ENCODE data around the gene DIP2A.
"Not testable (repeated sequence)": the region's sequence is repeated elsewhere in the genome, so short reads cannot be mapped to it uniquely, and the experiment has no call there.

DIP2A gene

GRCh38 chr21:46482846-46483231 lies 24.1 kb downstream of the DIP2A start:
- no peak for DNase-seq

GRCh38 chr21:46483300-46484295 lies 24.9 kb downstream of the DIP2A start:
- DNase-seq = no peak

- DNase-seq = no peak
Observed at GRCh38 chr21:46486481-46487126, 27.9 kb downstream of the DIP2A start.

GRCh38 chr21:46489162-46489663 lies 30.5 kb downstream of the DIP2A start:
- no peak for DNase-seq

DNA sequence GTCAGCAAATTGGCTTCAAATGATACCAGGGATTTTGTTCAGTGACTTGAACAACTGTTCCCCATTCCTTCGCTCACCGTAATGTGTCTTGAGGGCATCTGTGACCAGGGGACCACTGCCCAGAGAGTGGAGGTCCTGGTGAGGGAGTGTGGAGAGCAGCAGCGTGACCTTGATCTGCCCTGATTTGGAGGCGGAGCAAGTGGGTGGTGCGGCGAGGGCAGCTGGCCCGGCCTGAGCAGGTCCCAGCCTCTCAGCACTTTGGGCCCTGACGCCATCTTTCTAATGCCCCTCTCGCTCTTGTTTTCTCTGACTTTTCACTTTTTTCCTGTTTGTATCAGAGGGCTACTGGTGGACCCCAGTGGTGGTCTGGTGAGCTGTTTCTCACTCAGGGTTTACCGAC lies 31.1 kb downstream of the DIP2A start:
- DNase-seq = no peak

DNA sequence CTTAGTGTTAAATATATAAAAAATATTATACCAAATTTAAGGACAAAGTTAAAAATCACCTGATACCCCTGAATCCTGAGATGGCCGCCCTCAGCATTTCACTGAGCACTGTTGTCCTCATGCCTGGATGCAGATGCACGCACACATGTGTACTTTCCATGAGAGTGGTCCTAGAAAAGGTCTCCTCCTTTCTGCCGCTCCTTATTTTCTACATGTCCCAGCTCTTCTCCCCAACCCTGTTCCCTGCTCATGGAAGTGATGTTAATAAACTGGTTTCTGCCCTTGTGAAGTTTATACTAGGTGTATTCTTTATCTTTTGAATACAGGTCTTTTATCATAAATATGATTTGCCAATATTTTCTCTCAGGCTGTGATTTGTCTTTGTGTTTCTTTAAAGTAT lies 32.9 kb downstream of the DIP2A start:
- DNase-seq = no peak

DNA sequence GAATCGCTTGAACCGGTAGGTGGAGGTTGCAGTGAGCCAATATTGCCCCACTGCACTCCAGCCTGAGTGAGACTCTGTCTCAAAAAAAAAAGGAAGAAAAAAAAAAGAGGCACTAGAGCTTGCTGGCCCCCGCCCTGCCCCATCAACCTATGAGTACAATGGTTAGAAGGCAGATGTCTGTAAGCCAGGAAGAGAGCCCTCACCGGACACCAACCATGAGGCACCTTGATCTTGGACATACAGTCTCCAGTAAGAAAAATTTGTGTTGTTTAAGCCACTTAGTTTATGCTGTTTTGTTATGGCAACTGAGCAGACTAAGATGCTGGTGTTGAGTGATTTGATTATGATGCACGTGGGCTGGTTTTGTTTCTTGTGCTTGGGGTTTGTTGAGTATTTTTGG lies 34.2 kb downstream of the DIP2A start:
- no peak for DNase-seq

- no peak for DNase-seq
Observed at GRCh38 chr21:46493828-46494227, 35.1 kb downstream of the DIP2A start.

DNA sequence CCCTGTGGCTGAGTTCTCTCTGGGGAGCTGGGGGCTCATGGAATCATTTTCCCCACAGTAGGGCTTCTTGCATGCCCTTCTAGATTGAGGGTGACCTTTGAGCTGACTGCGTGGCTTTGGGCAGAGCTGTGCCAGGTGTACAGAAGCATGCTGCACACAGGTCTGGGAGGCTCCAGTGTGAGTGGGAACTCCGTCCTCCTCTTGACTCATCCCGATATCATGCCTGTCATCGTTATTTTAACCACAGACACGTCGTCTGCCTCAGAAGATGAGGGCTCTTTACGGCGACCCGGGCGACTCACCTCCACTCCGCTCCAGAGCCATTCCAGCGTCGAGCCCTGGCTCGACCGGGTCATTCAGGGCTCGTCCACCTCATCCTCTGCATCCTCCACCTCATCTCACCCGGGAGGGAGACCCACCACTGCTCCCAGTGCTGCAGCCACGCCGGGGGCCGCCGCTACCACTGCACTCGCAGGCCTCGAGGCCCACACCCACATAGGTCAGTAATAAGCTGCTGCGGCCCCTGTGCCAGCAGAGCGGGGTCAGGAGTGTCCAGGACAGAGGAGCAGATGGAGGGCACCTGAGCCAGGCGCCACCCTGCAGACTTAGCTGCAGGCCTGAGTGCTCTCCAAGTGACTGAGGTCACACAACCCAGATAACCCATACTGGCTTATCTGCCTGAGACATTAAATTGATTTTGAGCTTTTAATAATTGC lies 39.8 kb downstream of the DIP2A start:
- DNase-seq = no peak

DNA sequence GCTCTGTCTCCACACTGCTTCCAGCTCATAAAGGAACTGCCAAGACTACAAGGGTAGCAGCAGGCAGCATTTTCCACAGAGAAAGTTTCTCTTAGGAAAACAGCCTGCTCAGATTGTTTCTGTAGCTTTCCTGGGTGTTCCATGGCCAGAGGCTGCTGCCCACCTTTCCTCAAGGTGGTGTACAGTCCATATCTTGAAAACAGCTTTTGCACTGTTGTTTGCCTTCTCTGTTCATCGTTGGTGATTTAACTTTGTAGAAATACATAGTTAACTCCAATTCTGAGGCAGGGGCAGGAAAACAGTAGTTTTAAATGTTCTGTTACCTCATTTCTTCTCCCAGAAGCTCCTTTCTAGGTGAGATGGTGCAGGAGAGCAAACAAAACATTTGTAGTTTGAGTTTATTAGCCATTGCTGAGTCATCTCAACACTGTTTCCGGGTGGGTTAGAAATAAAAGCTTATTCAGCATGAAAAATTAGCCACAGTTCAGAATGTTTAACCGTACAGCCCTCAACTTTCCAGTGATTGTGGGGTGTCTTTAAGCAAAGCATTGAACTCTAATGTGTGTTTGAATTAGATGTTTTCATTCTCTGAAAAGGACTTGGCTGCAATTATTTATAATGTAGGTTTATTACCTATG lies 41.7 kb downstream of the DIP2A start:
- no peak for DNase-seq

- DNase-seq = no peak
Observed at GRCh38 chr21:46503922-46504550, 45.3 kb downstream of the DIP2A start.

DNA sequence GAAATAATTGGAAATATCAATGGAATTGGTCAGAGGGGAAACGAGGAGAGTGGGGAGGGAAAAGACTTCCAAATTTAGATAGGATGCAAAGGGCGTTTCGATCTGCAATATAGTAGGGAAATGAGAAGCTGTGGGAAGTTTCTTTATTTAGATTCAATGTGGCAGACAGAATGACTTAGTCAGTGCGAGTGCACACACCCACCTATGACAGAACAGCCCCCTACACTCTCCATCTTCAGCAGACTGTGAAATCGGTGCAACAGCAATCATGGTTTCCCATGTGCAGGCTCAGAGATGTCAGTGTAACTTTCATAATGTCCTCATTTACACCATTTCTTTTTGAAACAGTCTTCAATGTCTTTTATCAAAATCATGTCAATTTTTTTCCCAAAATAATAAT lies 46.0 kb downstream of the DIP2A start:
- DNase-seq = no peak

DNA sequence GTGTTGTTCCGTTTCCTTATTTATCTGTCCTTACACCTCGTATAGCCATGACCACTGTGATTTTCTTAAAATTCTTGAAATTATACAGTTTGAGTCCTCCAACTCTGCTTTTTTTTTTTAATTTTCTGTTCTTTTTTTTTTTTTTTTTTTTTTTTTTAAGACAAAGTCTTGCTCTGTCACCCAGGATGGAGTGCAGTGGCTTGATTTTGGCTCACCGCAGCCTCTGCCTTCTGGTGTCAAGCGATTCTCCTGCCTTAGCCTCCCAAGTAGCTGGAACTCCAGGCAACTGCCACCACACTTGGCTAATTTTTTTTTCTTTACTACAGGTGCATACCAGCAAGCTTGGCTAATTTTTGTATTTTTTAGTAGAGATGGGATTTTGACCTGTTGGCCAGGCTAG lies 48.9 kb downstream of the DIP2A start:
- DNase-seq = no peak

DNA sequence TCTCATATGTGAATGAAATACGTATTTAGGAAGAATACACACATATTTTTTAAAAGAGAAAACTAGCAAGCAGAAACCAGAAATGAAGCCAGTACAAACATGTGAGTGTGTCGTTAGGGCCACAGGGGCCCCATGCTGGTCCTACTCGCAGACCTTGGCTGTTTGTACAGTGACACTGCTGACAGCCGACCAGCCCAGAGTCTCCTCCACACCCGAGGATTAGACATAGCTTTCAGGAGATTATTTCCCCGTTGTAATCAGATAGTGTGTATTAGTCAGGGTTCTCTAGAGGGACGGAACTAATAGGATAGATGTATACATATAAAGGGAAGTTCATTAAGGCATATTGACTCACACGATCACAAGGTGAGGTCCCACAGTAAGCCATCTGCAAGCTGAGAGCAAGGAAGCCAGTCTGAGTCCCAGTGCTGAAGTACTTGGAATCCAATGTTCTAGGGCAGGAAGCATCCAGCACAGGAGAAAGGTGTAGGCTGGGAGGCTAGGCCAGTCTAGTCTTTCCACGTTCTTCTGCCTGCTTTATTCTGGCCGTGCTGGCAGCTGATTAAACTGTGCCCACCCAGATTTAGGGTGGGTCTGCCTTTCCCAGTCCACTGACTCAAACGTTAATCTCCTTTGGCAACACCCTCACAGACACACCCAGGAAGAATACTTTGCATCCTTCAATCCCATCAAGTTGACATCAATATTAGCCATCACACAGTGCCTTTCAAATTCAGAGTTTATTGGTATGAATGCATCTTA lies 51.2 kb downstream of the DIP2A start:
- no peak for DNase-seq

DNA sequence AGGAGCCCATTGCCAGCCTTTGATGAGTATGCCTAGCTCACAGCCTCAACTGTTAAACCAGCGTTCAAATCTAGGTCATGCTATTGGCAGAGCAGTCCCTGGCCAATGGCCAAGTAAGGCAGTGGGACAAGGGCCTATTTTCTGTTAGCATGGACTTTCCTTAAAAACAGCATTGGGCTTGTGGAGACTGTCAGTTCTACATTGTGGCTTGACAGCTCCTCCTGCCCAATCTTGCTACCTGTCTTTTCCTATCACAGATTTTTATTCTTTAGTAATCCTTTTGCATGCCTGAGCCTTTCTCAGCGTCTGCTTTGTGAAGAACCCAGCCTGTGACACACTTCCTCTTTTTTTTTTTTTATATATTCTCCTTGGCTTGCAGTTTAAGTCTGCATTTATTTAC lies 56.4 kb downstream of the DIP2A start:
- DNase-seq = peak; percentile 36 to 39

DNA sequence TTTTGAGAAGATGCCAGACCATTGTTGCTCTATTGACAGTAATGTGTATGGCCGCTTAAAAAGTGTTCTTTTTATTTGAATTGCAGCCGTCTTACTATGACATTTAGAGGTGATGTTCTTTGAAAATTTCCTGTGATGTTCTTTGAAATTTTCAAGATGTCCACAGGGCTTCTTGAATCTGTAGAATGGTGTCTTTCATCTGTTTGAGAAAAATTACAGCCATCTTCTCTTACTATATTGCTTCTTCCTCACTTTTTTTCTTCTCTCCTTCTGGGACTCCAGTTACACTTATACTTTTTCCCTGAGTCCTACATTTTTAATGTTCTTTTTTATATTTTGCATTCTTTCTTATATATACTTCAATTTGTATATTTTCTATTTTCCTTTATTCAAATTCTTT lies 57.4 kb downstream of the DIP2A start:
- no peak for DNase-seq

GRCh38 chr21:46517361-46517760 lies 58.7 kb downstream of the DIP2A start:
- no peak for DNase-seq

DNA sequence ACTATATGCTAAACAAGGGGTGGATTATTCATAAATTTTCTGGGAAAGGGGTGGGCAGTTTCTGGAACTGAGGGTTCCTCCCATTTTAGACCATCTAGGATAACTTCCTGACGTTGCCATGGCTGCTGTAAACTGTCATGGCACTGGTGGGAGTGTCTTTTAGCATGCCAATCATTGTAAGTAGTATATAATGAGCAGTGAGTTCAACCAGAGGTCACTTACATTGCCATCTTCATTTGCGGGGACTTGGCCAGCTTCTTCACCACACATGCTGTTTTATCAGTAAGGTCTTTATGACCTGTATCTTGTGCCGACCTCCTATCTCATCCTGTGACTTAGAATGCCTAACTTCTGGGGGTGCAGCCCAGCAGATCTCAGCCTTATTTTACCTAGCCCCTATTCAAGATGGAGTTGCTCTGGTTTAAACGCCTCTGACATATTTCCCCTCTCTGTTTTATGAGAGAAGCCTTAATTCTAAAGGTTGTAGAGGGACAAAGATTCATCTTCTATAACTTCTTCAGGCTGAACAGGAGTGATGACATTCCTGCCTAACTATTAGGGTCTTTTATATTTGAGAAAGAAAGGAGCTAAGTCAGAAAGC lies 60.4 kb downstream of the DIP2A start:
- no peak for DNase-seq

- DNase-seq = not testable (repeated sequence)
Observed at GRCh38 chr21:46527393-46527792, 68.7 kb downstream of the DIP2A start.

DNA sequence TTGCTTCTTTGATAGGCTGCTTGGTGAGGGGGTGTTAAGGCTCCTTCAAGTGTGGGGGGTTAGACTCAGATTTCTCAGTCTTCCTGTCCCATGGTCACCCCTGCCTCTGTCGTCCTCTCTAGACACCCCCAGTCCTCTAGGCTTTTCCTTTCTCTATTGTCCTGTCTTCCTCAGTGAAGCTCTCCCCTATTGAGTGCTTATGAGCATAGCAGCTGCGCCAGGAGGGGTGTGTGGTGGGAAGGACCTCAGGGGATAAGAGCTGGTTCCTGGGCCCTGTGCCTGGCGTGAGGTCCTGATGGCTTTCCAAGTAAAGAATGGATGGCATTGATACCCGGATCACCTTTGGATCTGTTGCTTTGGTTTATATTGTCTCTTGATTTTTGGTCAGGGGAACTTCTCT lies 69.1 kb downstream of the DIP2A start:
- no peak for DNase-seq

- DNase-seq = no peak
Observed at GRCh38 chr21:46532080-46532479, 73.4 kb downstream of the DIP2A start.
